Esophagus muscularis mucosa (tissue), 4 donors: ENCODE results near the gene ADAM10. TPM values are rescaled to one million over a fixed set of nuclear protein-coding genes. Genes with fewer than 3 reads are reported as not detected.

Experiments
- DNase-seq: peaks from one replicate; pipeline ENCODE4 v3.0.0-alpha.2; 2017; ENCODE audit errors: extremely low spot score
- H3K27ac ChIP-seq, 4 donors: fragments of 200-600 bp; sonication (generic); replicated peaks in 1 of 4; 1 replicate in 3 of 4; 2 replicates in 1 of 4; pipeline ENCODE4 v1.5.1; 2016 to 2019; ENCODE audit warnings: mild to moderate bottlenecking in 1 of 4
- H3K27me3 ChIP-seq, 4 donors: fragments of 200-600 bp; sonication (generic); one replicate each; pipeline versions ENCODE4 v1.5.1 to v1.6.0; 2016 to 2019
- H3K36me3 ChIP-seq, 4 donors: fragments of 200-600 bp; sonication (generic); one replicate each; pipeline ENCODE4 v1.5.1; 2016 to 2019
- H3K4me1 ChIP-seq, 4 donors: fragments of 200-600 bp; sonication (generic); one replicate each; pipeline ENCODE4 v1.5.1; 2016 to 2019
- H3K4me3 ChIP-seq, 4 donors: fragments of 200-600 bp; sonication (generic); 1 replicate in 2 of 4; 2 replicates in 2 of 4; pipeline ENCODE4 v1.5.1; 2016 to 2019; ENCODE audit warnings: mild to moderate bottlenecking in 4 of 4, moderate library complexity in 1 of 4
- H3K9me3 ChIP-seq, 4 donors: fragments of 200-600 bp; sonication (generic); 1 replicate in 3 of 4; 2 replicates in 1 of 4; pipeline ENCODE4 v1.5.1; 2016 to 2019
- CTCF ChIP-seq, 3 experiments: fragments of 200-600 bp in 2 of 3; fragments of 450-650 bp in 1 of 3; sonication (generic) in 2 of 3; IDR thresholded peaks; one replicate each; pipeline ENCODE4 v1.5.1; 2017 to 2019; ENCODE audit warnings: antibody characterized with exemption in 3 of 3, mild to moderate bottlenecking in 2 of 3, moderate library complexity in 1 of 3
- EP300 ChIP-seq: sonication (generic); formaldehyde crosslinking; IDR thresholded peaks from one replicate; pipeline ENCODE4 v1.6.1; 2017; ENCODE audit warnings: antibody characterized with exemption
- POLR2A ChIP-seq: fragments of 450-650 bp; IDR thresholded peaks from one replicate; pipeline ENCODE4 v1.6.1; 2017; ENCODE audit warnings: antibody characterized with exemption, moderate library complexity, mild to moderate bottlenecking, low read depth
- POLR2AphosphoS5 ChIP-seq, 2 donors: sonication (generic); formaldehyde crosslinking; IDR thresholded peaks; one replicate each; pipeline ENCODE4 v1.6.1; 2017; ENCODE audit warnings: antibody characterized with exemption in 2 of 2
- WGBS: methylation state at CpG from one replicate; pipeline ENCODE4 v1.1.5; 2018; 5-methylcytosine and 5-hydroxymethylcytosine counted together
- intact Hi-C: fragments of 100-400 bp; cut with DNase I; formaldehyde crosslinking; loops from one replicate; pipeline ENCODE4 v1.15.1; 2023
- total RNA-seq, 4 donors: library from RNA; depleted of rRNA; stranded (reverse); fragments of >200 nt; gene quantifications; one replicate each; pipeline versions ENCODE4 v1.1.0 to v1.2.1, GENCODE V29; 2016

Gene ADAM10
- total RNA-seq, 4 donors from 2014 or later = 43.8 to 58.8 (median 48.5) TPM

- Histone ChIP-seq H3K4me3 (no peak overlapping the region), H3K9me3 (no peaks in the 10 kb centered on the region)
- intact Hi-C loops = no loop called here
Observed at GRCh38 chr15:58689646-58690045, 59.9 kb downstream of the ADAM10 start.

GRCh38 chr15:58686286-58686685, 63.2 kb downstream of the ADAM10 start:
- Histone ChIP-seq H3K9me3 (no peaks in the 10 kb centered on the region), H3K4me3 (no peak overlapping the region), H3K27me3 (no peaks in the 10 kb centered on the region), H3K4me1 (peaks cover 0 to 11% (median 4%) of the 10 kb centered on the region in 4 donors), H3K36me3 (no peaks in the 10 kb centered on the region), H3K27ac (no peak overlapping the region)
- intact Hi-C loops = no loop called here
- no peak for TF ChIP-seq POLR2AphosphoS5 (IDR thresholded peaks at IDR 0.05)
- no peak for TF ChIP-seq CTCF (IDR thresholded peaks at IDR 0.05)
- no peak for TF ChIP-seq EP300
- no peak for TF ChIP-seq POLR2A
- WGBS = 96% methylated on average over 4 of the region's 8 CpGs
- no peak for DNase-seq

More at GRCh38 chr15:58689646-58690045, 59.9 kb downstream of the ADAM10 start:
- TF ChIP-seq EP300 (no peak), POLR2AphosphoS5 (IDR thresholded peaks at IDR 0.05) (no peak), POLR2A (no peak), CTCF (IDR thresholded peaks at IDR 0.05) (no peak)
- DNase-seq = no peak
- Histone ChIP-seq H3K4me1 (peaks cover 0 to 8% (median 7%) of the 10 kb centered on the region in 4 donors), H3K27ac (no peak overlapping the region), H3K27me3 (no peaks in the 10 kb centered on the region), H3K36me3 (peaks cover 0 to 4% (median 0%) of the 10 kb centered on the region in 4 donors)

GRCh38 chr15:58684751-58685150, 64.8 kb downstream of the ADAM10 start:
- Histone ChIP-seq H3K27ac (no peak overlapping the region), H3K27me3 (no peaks in the 10 kb centered on the region), H3K9me3 (no peaks in the 10 kb centered on the region), H3K4me1 (peaks cover 0 to 14% (median 6%) of the 10 kb centered on the region in 4 donors), H3K4me3 (no peak overlapping the region), H3K36me3 (peaks cover 0 to 3% (median 0%) of the 10 kb centered on the region in 4 donors)
- TF ChIP-seq POLR2A (no peak), EP300 (no peak), POLR2AphosphoS5 (IDR thresholded peaks at IDR 0.05) (no peak), CTCF (IDR thresholded peaks at IDR 0.05) (no peak)
- DNase-seq = no peak
- intact Hi-C loops = no loop called here
- WGBS = 93% methylated on average over 4 of the region's 4 CpGs

GRCh38 chr15:58684036-58684710, 65.3 kb downstream of the ADAM10 start:
- no peak for TF ChIP-seq CTCF (IDR thresholded peaks at IDR 0.05)
- TF ChIP-seq POLR2AphosphoS5 (IDR thresholded peaks at IDR 0.05) = no peak
- no peaks in the 10 kb centered on the region for H3K27me3 ChIP-seq
- intact Hi-C loops = no loop called here
- WGBS = 94% methylated on average over 3 of the region's 3 CpGs
- no peak for DNase-seq
- peaks cover 0 to 14% (median 6%) of the 10 kb centered on the region in 4 donors for H3K4me1 ChIP-seq
- H3K36me3 ChIP-seq = peaks cover 0 to 9% (median 0%) of the 10 kb centered on the region in 4 donors
- no peaks in the 10 kb centered on the region for H3K9me3 ChIP-seq
- H3K4me3 ChIP-seq = no peak overlapping the region
- no peak overlapping the region for H3K27ac ChIP-seq

GRCh38 chr15:58682234-58682633, 67.3 kb downstream of the ADAM10 start:
- H3K9me3 ChIP-seq = no peaks in the 10 kb centered on the region
- peaks cover 0 to 9% (median 0%) of the 10 kb centered on the region in 4 donors for H3K36me3 ChIP-seq
- peaks cover 0 to 14% (median 8%) of the 10 kb centered on the region in 4 donors for H3K4me1 ChIP-seq
- no peak for DNase-seq
- no peak overlapping the region for H3K27ac ChIP-seq
- H3K27me3 ChIP-seq = no peaks in the 10 kb centered on the region
- no peak for TF ChIP-seq POLR2AphosphoS5 (IDR thresholded peaks at IDR 0.05)
- no peak for TF ChIP-seq POLR2A
- TF ChIP-seq CTCF (IDR thresholded peaks at IDR 0.05) = no peak
- no peak for TF ChIP-seq EP300
- H3K4me3 ChIP-seq = no peak overlapping the region
- 84% methylated on average over 2 of the region's 2 CpGs for WGBS
- intact Hi-C loops = no loop called here
